GM12892 (cell line): Measurements from ENCODE around the gene KLHDC1.

Source experiments
- POLR2A ChIP-seq: IDR thresholded peaks from 2 replicates; pipeline ENCODE4 v1.6.1; 2011; ENCODE audit warnings: low read depth, low read length, control low read depth
- POLR2AphosphoS5 ChIP-seq: IDR thresholded peaks from 2 replicates; pipeline ENCODE4 v1.6.1; 2011; ENCODE audit warnings: low read depth, low read length, control low read depth

GRCh38 chr14:49659526-49660455 is 33.1 kb upstream of the KLHDC1 start:
- TF ChIP-seq POLR2AphosphoS5, result no peak
- no peak for TF ChIP-seq POLR2A
